ENCODE measurements around the gene TMC7. TPM values are rescaled to one million over a fixed set of nuclear protein-coding genes. Genes with fewer than 3 reads are reported as not detected.
A peak's percentile ranks its signal among the peaks of the same experiment; 100 is the strongest.

TMC7 gene
- total RNA-seq, result 10 to 100 TPM in 1 of 2 donors, 1 to 10 TPM in 1; 9.8 to 14.6 TPM
- polyA plus RNA-seq (ENCODE audit: insufficient read depth, low read depth, low replicate concordance), result 33.0 TPM
- long read RNA-seq, donor 1, result 0 reads
- long read RNA-seq, donor 2, result 0 reads

- no peak within 1 kb of the TSS for H3K27ac ChIP-seq
- peak within 1 kb of the TSS; percentile 60 to 63 for H3K4me3 ChIP-seq
- intact Hi-C loops (cut with DNase I; ENCODE audit: low total_unique reads), result no loop called here
- H3K4me1 ChIP-seq, result peaks cover 7% of the 10 kb centered on the region
- DNase-seq, result peak; percentile 89
- no peaks in the 10 kb centered on the region for H3K27me3 ChIP-seq
- no peaks in the 10 kb centered on the region for H3K36me3 ChIP-seq (ENCODE audit: low read depth, missing control alignments)
- WGBS, 2 donors, result 8% methylated on average over 23 to 37 of the region's 64 CpGs
- H3K9me3 ChIP-seq, result no peaks in the 10 kb centered on the region
- TF ChIP-seq CTCF (IDR thresholded peaks at IDR 0.05) (peak in 2 of 3 experiments; percentile 48 to 68), POLR2A (IDR thresholded peaks at IDR 0.05) (no peak)
Measured at GRCh38 chr16:18983565-18984434, at the start of gene TMC7. Gene TMC7 (plus strand): TSS chr16:18983934. CDS start chr16:18984064, 130 bp downstream.

DNA sequence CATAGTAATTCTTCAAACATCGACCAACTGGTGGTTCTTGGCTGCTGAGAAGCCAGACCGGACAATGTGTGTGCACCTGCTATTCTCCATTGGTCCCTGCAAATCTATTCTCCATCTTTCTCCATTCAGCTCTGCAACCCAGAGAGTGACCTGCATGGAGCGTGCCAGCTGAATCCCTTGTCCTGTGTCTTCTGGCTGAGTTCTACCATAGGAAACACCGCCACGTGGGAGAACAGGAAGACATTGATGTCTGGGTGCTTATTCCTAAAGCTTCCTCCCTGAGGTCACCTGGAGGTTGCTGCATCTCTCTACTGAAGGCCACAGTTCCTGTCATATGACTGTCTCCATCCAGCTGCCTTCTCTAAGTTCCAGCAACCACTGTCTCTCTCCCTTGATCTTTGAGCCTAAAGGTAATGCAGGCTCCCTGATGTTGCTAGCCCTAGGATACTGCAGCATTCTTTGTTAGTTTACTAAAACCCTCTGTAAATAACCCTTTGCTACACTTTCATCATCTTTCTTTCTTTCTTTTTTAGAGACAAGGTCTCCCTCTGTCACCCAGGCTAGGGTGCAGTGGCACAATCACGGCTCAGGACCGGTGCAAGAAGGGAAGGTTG, 46.9 kb upstream of the TMC7 start:
- no peaks in the 10 kb centered on the region for H3K36me3 ChIP-seq (ENCODE audit: low read depth, missing control alignments)
- H3K9me3 ChIP-seq, result no peaks in the 10 kb centered on the region
- no peak overlapping the region for H3K27ac ChIP-seq
- intact Hi-C loops (cut with DNase I; ENCODE audit: low total_unique reads), result no loop called here
- H3K4me3 ChIP-seq, result no peak overlapping the region
- H3K27me3 ChIP-seq, result no peaks in the 10 kb centered on the region
- WGBS, 2 donors, result 82 to 92% methylated on average over 7 of the region's 7 CpGs
- H3K4me1 ChIP-seq, result no peaks in the 10 kb centered on the region
- no peak for TF ChIP-seq CTCF (IDR thresholded peaks at IDR 0.05)
- no peak for TF ChIP-seq POLR2A (IDR thresholded peaks at IDR 0.05)
- DNase-seq, result no peak

- H3K36me3 ChIP-seq (ENCODE audit: low read depth, missing control alignments), result no peaks in the 10 kb centered on the region
- no peak for TF ChIP-seq POLR2A (IDR thresholded peaks at IDR 0.05)
- no peak for TF ChIP-seq CTCF (IDR thresholded peaks at IDR 0.05)
- H3K4me3 ChIP-seq, result no peak overlapping the region
- H3K4me1 ChIP-seq, result no peaks in the 10 kb centered on the region
- H3K9me3 ChIP-seq, result no peaks in the 10 kb centered on the region
- H3K27me3 ChIP-seq, result no peaks in the 10 kb centered on the region
- H3K27ac ChIP-seq, result no peak overlapping the region
- no peak for DNase-seq
- intact Hi-C loops (cut with DNase I; ENCODE audit: low total_unique reads), result no loop called here
Measured at GRCh38 chr16:18937390-18937789, 46.3 kb upstream of the TMC7 start.

DNA sequence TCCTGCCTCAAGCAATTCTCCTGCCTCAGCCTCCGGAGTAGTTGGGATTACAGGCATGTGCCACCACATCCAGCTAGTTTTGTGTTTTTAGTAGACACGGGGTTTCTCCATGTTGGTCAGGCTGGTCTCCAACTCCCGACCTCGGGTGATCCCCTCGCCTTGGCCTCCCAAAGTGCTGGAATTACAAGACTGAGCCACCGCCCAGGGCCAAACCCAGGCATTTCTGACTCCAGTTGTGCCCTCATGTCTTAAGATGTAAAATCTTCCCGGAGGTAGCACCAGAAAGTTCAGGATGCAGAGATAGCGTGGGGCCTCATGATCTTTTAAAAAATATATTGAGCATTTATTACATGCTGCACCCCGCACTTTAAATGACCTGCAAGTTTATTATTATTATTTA, 44.7 kb upstream of the TMC7 start:
- no peaks in the 10 kb centered on the region for H3K36me3 ChIP-seq (ENCODE audit: low read depth, missing control alignments)
- 60 to 81% methylated on average over 9 of the region's 9 CpGs for WGBS, 2 donors
- H3K27me3 ChIP-seq, result no peaks in the 10 kb centered on the region
- H3K27ac ChIP-seq, result no peak overlapping the region
- no peak for DNase-seq
- H3K4me1 ChIP-seq, result no peaks in the 10 kb centered on the region
- no peaks in the 10 kb centered on the region for H3K9me3 ChIP-seq
- intact Hi-C loops (cut with DNase I; ENCODE audit: low total_unique reads), result no loop called here
- TF ChIP-seq CTCF (IDR thresholded peaks at IDR 0.05) (no peak), POLR2A (IDR thresholded peaks at IDR 0.05) (no peak)
- no peak overlapping the region for H3K4me3 ChIP-seq

Data from testis (tissue), 5 donors.